Stimulated activated CD4-positive, alpha-beta T cell treated with anti-CD3 and anti-CD28 coated beads, Interleukin-1b, Interleukin-23, amount 100 ng/mL, for 24 hours (primary cell): ENCODE results near the gene TMCC1.
"Not testable (repeated sequence)": the region's sequence is repeated elsewhere in the genome, so short reads cannot be mapped to it uniquely, and the experiment has no call there.

ENCODE experiments used
- DNase-seq, 4 experiments: peaks; one replicate each; pipeline ENCODE4 v3.0.0-alpha.2; 2020; ENCODE audit warnings: low read depth in 4 of 4, low spot score in 1 of 4

TMCC1 gene

GRCh38 chr3:129777806-129778205 is 115.7 kb downstream of the TMCC1 start:
- no peak for DNase-seq

DNA sequence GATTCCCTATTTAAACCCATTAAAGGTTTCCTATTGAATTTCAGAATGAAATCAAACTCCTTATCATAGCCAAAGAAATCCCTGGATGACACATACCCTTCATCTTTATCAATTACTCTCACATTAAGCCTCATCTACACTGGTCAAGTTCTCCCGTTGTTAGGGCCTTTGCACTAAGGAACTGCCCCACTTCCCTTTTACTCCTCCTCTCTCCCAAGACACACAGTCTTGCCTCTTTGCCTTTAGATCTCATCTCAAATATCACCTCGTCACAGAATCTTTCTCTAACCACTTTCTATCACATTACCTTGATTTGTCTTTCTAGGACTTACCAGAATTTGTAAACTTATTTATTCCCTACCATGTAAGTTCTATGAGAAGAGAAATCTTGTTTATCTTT is 117.6 kb downstream of the TMCC1 start:
- no peak for DNase-seq

DNA sequence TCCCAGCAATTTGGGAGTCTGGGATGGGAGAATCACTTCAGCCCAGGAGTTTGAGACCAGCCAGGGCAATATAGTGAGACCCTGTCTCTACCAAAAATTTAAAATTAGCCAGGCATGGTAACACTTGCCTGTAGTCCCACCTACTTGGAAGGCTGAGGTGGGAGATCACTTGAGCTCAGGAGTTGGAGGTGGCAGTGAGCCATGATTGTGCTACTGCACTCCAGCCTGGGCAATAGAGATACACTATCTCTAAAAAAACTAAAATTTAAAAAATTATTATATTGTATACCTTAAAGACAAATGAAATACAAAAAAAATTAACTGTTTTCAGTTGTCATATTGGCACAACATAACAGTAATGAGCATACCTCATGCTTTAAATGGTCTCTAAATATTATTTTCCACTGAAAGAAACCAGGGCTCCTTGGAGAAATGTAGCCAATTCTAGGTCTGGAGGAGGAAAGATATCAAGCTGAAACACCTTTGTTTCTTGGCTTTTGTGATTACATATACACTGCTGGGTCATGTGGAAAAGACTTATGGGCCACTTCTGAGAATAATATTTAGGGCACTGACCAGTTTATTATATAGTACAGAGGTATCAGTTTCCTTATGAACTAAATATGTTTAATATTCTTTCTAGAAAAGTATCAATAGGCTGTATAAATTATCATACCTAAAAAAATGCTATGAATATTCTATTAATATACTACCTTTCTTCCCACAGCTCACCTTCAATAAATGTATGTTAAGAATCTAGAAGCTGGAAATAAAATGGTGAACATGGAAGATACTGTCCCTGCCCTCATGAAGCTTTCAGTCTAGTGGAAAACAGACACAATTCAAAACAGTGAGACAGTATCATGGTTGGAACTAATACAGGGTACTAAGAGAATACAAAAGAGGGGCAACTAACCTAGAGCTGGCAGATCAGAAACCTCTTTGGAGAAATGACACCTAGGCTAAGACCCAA is 119.5 kb downstream of the TMCC1 start:
- DNase-seq = no peak

- DNase-seq = no peak
Measured at GRCh38 chr3:129770604-129771003, 122.9 kb downstream of the TMCC1 start.

DNA sequence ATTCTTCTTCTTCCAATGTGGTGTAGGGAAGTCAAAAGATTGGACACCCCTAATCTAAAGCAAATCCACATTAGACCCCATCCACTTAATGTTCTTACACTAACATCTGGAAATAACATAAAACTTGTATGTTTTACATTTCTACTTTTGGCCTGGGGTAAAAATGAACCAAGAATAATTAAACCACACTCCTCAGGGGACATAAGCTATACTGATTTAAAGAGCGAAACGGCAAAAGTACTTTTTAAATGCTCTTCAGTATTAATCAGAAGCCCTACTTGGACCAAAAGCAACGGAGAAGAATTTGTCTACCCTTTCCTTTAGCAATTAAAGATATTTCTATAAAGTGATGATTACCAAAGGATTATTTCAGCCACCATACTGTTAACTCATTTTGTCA is 123.9 kb downstream of the TMCC1 start:
- DNase-seq = no peak

DNA sequence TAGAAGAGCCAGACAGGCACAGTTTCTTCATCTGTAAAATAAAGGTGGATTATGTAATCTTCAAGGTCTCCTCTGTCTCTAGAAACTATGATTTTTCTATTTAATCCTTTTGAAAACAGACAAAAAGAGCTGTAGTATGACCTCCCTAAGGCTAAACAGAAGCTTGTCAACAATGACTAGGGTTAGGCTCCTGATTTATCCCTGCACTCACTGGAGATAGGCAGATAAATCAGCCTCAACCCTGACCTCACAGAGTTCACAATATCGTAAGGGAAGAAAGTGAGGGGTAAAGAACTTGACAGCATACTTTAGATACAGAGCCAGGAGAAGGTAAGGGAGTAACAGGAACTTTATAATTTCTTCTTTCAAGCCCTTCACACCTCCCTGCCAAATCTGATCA is 124.8 kb downstream of the TMCC1 start:
- no peak for DNase-seq

GRCh38 chr3:129766135-129766534 is 127.4 kb downstream of the TMCC1 start:
- DNase-seq = no peak

DNA sequence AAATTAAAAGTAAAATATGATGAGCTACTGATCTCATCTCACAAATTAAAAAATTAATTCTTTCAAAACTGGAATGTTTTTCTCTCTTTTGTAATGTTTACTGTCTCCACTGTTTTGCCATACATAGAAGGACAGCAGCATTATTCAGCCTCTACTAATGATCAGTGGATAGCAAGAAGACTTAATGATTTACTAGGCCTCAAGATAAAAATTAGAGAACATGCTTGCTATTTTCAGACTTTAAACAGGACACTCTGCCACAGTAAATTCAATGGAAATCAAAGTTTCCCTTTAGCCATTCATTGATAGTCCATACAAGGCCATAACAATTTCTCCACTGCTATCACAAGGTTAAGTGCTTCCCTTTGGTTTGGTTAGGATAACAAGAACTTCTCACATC is 129.4 kb downstream of the TMCC1 start:
- no peak for DNase-seq

- DNase-seq = no peak
Measured at GRCh38 chr3:129758785-129759320, 134.7 kb downstream of the TMCC1 start.

- DNase-seq = no peak
Measured at GRCh38 chr3:129758306-129758705, 135.2 kb downstream of the TMCC1 start.

- no peak for DNase-seq
Measured at GRCh38 chr3:129756871-129757270, 136.6 kb downstream of the TMCC1 start.

DNA sequence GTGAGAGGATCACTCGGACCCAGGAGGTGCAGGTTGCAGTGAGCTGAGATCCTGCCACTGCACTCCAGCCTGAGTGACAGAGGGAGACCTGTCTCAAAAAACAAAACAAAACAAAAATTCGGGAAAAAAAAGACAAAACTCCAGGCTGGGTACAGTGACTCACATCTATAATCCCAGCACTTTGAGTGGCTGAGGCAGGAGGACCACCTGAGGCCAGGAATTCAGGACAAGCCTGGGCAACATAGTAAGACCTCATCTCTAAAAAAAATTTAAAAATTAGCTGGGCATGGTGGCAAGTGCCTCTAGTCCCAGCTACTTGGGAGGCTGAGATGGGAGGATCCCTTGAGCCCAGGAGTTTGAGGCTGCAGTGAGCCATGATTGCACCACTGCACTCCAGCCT is 142.4 kb downstream of the TMCC1 start:
- DNase-seq = not testable (repeated sequence)

DNA sequence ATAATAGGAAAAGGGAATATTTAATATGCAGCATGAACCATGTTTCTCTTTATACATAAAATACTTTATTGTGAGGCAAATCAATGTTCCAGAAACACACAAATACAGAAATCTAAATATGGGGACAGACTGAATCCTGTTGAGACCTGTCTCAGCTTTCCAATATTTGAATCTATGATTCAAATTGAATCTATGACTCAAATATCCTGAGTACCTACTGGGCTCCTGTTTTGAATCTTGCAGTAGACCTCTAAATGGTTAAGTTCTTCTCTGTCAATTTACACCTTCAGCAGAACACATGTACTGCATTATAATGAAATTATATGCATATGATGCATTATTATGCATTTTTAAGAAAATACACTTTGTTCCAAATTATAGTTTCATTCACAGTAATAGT is 143.8 kb downstream of the TMCC1 start:
- DNase-seq = no peak

DNA sequence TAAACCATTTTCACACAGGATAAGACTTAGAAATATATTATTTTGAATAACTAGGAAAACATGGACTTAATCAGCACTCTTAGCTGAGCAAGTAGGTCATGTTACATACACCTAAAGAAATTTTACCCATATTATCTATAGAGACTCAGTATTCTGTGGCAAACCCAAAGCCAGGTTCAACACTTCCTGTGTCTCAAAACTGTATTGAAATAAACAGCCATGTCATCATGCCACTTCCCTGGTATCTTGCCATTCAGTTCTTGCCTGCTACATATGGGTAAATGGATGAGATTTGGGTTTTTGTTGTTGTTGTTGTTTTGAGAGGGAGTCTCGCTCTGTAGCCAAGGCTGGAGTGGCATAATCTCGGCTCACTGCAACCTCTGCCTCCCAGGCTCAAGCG is 145.5 kb downstream of the TMCC1 start:
- DNase-seq = no peak

DNA sequence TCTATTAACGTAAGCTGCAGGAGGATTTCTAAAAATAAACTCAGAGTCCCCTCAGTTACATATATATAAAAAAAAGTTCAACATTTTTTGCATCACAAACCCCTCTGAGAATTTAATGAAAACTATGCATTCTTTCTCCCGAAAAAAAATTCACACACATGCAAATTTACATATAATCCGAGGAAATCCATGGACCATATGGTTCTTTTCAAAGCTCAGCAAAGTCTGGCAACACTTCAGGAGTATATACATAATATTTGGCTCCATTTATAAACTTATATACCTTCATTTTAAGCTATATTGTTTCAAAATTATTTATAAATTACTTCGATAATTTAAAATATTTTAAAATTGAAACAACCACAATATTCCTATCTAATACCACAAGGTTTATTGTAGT is 146.4 kb downstream of the TMCC1 start:
- DNase-seq = no peak

DNA sequence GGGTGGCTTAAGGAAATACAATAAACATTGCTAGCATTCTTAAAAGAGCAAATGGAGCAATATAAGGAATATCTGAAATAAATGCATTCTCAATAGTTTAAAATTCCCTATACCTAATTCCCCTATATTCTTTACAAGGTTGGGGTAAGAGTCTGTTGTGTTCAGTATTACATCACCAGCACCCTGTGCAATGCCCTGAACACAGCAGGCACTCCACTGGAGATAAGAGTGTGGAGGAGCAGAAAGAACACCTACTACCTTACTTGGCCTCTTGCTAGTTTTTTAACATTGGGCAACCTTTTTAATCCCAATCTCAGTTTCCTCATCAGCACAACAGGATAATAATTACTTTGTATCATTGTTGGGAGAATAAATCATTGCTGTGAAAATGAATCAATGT is 146.9 kb downstream of the TMCC1 start:
- no peak for DNase-seq

DNA sequence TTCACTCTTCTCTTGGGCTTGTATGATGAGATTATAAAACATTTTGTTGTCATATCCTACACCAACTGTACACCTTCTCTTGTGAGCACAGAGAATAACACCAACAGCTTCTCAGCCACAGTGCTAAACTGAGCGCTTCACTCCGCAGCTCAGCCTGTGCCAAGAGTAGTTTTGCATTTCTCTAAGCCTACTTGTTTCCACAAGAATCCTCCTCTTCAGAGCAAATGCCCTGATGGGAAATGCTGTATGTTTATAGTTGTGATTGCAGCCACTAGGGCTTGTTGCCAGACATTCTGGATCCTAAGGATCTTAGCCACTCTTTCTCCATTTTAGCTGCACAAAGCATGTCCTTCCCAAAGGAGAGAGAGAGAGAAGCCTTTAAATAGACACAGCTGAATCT is 148.3 kb downstream of the TMCC1 start:
- DNase-seq = no peak

DNA sequence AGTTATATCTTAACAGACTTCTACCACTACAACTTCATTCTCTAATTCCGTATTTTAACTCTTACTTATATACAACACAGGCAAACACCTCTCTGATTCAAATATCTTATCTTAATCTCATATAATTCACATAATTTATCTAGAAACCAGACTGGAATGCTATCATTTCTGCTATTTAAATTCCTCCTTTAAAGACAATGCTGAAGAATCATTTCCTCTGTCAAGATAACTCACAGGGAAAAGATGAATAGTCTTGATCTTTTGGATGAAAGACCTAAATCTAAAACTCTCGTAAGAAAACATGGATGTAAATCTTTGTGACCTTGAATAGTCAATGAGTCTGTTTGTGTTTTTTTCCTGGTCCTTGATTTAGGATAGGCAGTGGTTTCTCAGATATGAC is 151.7 kb downstream of the TMCC1 start:
- DNase-seq = no peak

GRCh38 chr3:129740090-129740489 is 153.4 kb downstream of the TMCC1 start:
- DNase-seq = no peak

- no peak for DNase-seq
Measured at GRCh38 chr3:129739634-129740033, 153.9 kb downstream of the TMCC1 start.

DNA sequence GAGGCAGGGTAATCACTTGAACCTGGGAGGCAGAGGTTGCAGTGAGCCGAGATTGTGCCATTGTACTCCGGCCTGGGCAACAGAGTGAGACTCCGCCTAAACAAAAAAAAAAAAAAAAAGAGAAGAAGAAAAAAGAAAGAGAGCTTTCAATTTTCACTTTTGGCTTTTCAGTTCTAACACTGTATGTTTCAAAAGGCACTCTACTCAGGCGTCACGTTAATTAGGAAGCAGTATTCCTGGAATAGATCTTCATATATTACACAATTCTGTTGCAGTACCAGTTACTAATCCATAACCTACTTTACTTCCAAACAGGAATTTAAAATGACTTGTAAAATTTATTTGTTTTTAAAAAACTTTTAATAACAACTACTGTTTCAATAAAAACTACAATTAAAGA is 155.3 kb downstream of the TMCC1 start:
- no peak for DNase-seq

GRCh38 chr3:129736070-129736469 is 157.4 kb downstream of the TMCC1 start:
- no peak for DNase-seq

DNA sequence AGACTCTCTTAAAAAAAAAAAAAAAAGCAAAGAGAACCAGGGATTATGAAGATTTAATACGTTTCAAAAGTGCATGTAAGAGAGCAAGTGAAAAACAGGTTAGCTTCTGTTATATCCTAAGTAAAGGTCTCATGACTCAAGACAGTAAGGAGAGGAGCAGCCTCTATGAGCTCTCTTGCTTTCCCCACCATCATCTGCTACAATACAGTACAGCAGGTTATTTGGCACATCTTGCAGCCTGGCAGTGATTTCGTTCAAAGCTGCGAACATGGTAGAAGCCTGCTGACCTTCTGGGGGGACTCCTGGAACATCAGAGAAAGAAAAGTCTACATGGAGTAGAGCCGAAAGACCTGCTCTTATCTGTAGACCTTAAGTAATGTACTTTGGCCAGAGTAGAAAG is 157.9 kb downstream of the TMCC1 start:
- no peak for DNase-seq
